ENCODE results near the gene KDSR. TPM values are rescaled to one million over a fixed set of nuclear protein-coding genes. Genes with fewer than 3 reads are reported as not detected.

Gene KDSR
- total and polyA plus RNA-seq, 4 experiments from 2014 or later = 59.4 to 134 (median 84.7) TPM

GRCh38 chr18:63336366-63337099 is 30.5 kb downstream of the KDSR start:
- Mint-ChIP-seq H3K4me1 (peaks cover 0 to 4% (median 0%) of the 10 kb centered on the region in 4 donors), H3K36me3 (peaks cover 56 to 71% of the 10 kb centered on the region in 2 donors), H3K4me3 (no peak overlapping the region), H3K27me3 (no peaks in the 10 kb centered on the region), H3K9me3 (no peaks in the 10 kb centered on the region), H3K27ac (no peak overlapping the region)
- Histone ChIP-seq H3K36me3 (ENCODE audit: insufficient read depth, low read length) (peaks cover 41% of the 10 kb centered on the region), H3K9me3 (ENCODE audit: control insufficient read depth in 1 of 2, low read length in 2 of 2) (no peaks in the 10 kb centered on the region), H3K4me1 (ENCODE audit: insufficient read depth, low read length) (no peaks in the 10 kb centered on the region), H3K27ac (ENCODE audit: low read depth, low read length) (no peak overlapping the region), H3K4me3 (ENCODE audit: low read length in 2 of 2) (no peak overlapping the region), H3K27me3 (ENCODE audit: insufficient read depth, low read length) (no peaks in the 10 kb centered on the region)
- intact Hi-C loops (cut with micrococcal nuclease) = no loop called here
- ChIA-PET CTCF (ENCODE audit: partially characterized antibody) (interaction anchor here (0.9 to 1.7 kb wide), 6 partner anchors 13 to 320 kb away, joined by 3 to 7 read pairs (median 4); no protein-coding TSS in a partner anchor), POLR2A (ENCODE audit: partially characterized antibody) (no interaction called here)
- DNase-seq = no peak

DNA sequence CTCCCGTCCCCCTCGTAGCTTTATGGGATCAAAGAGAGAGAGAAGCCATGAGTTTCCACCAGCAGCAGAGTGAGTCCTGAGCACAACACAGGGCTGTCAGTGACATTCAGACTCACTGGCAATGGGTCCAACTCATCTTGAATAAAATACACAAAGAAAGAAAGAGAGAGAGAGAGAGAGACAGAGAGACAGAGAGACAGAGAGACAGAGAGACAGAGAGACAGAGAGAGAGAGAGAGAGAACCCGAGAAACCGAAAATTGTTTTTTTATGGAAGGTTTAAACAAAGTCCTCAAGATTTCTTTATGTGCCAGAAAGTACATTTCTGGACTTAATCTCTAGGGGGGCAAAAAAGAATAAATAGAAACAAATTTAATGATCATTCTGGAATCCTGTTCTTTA is 35.9 kb downstream of the KDSR start:
- Mint-ChIP-seq H3K4me3 (no peak overlapping the region), H3K9me3 (no peaks in the 10 kb centered on the region), H3K36me3 (peaks cover 39 to 42% of the 10 kb centered on the region in 2 donors), H3K27me3 (no peaks in the 10 kb centered on the region), H3K27ac (no peak overlapping the region), H3K4me1 (no peaks in the 10 kb centered on the region)
- Histone ChIP-seq H3K4me3 (ENCODE audit: low read length in 2 of 2) (no peak overlapping the region), H3K36me3 (ENCODE audit: insufficient read depth, low read length) (peaks cover 32% of the 10 kb centered on the region), H3K9me3 (ENCODE audit: control insufficient read depth in 1 of 2, low read length in 2 of 2) (no peaks in the 10 kb centered on the region), H3K27ac (ENCODE audit: low read depth, low read length) (no peak overlapping the region), H3K4me1 (ENCODE audit: insufficient read depth, low read length) (no peaks in the 10 kb centered on the region), H3K27me3 (ENCODE audit: insufficient read depth, low read length) (no peaks in the 10 kb centered on the region)
- DNase-seq = no peak
- intact Hi-C loops (cut with micrococcal nuclease) = no loop called here
- ChIA-PET POLR2A (ENCODE audit: partially characterized antibody) (no interaction called here), CTCF (ENCODE audit: partially characterized antibody) (interaction anchor here (0.8 to 3.2 kb wide), 6 partner anchors 9 to 314 kb away, joined by 3 to 12 read pairs (median 6); no protein-coding TSS in a partner anchor)

GRCh38 chr18:63329431-63330145 is 37.4 kb downstream of the KDSR start:
- Mint-ChIP-seq H3K27me3 (no peaks in the 10 kb centered on the region), H3K4me1 (no peaks in the 10 kb centered on the region), H3K4me3 (no peak overlapping the region), H3K27ac (peak overlapping the region in 1 of 7 donors; percentile 35), H3K36me3 (peaks cover 26 to 30% of the 10 kb centered on the region in 2 donors), H3K9me3 (no peaks in the 10 kb centered on the region)
- intact Hi-C loops (cut with micrococcal nuclease) = no loop called here
- H3K4me3 ChIP-seq (ENCODE audit: low read length in 2 of 2) = no peak overlapping the region
- no peak overlapping the region for H3K27ac ChIP-seq (ENCODE audit: low read depth, low read length)
- no peak for DNase-seq
- H3K4me1 ChIP-seq (ENCODE audit: insufficient read depth, low read length) = no peaks in the 10 kb centered on the region
- H3K36me3 ChIP-seq (ENCODE audit: insufficient read depth, low read length) = peaks cover 22% of the 10 kb centered on the region
- no peaks in the 10 kb centered on the region for H3K9me3 ChIP-seq (ENCODE audit: control insufficient read depth in 1 of 2, low read length in 2 of 2)
- ChIA-PET POLR2A (ENCODE audit: partially characterized antibody) (no interaction called here), CTCF (ENCODE audit: partially characterized antibody) (interaction anchor here (0.8 to 1.9 kb wide), 6 partner anchors 10 to 313 kb away, joined by 3 to 9 read pairs (median 6); no protein-coding TSS in a partner anchor)
- H3K27me3 ChIP-seq (ENCODE audit: insufficient read depth, low read length) = no peaks in the 10 kb centered on the region

DNA sequence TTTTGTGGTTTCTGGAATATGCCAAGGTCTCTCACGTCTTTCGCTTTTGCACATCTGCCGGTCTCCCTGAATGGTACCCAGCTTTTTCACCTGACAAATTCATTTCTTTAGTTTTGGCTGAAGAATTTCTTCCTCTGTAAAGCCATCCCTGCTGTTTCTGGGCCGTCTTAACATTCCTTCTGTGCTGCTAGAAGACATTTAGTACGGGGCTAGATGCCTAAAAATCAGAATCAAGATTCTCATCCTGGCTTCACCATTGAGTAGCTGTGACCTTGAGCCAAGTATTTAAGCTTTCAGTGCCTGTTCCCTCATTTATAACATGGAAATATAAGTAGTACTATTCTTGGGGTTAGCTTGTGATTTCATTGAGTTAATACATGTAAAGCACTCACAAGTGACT is 41.0 kb downstream of the KDSR start:
- no peaks in the 10 kb centered on the region for H3K9me3 Mint-ChIP-seq
- H3K27me3 Mint-ChIP-seq = no peaks in the 10 kb centered on the region
- peaks cover 15% of the 10 kb centered on the region for H3K4me1 ChIP-seq (ENCODE audit: insufficient read depth, low read length)
- H3K27ac Mint-ChIP-seq = peak overlapping the region in 1 of 7 donors; percentile 9
- no peak for DNase-seq
- H3K4me3 ChIP-seq (ENCODE audit: low read length in 2 of 2) = no peak overlapping the region
- peaks cover 10 to 19% (median 15%) of the 10 kb centered on the region in 4 donors for H3K4me1 Mint-ChIP-seq
- H3K9me3 ChIP-seq (ENCODE audit: control insufficient read depth in 1 of 2, low read length in 2 of 2) = no peaks in the 10 kb centered on the region
- no peak overlapping the region for H3K27ac ChIP-seq (ENCODE audit: low read depth, low read length)
- peaks cover 4 to 5% of the 10 kb centered on the region in 2 donors for H3K36me3 Mint-ChIP-seq
- intact Hi-C loops (cut with micrococcal nuclease) = no loop called here
- no peak overlapping the region for H3K4me3 Mint-ChIP-seq
- no peaks in the 10 kb centered on the region for H3K27me3 ChIP-seq (ENCODE audit: insufficient read depth, low read length)
- CTCF ChIA-PET (ENCODE audit: partially characterized antibody) = interaction anchor here (1.0 to 8.9 kb wide), 9 partner anchors 12 to 309 kb away, joined by 3 to 175 read pairs (median 3); no protein-coding TSS in a partner anchor
- POLR2A ChIA-PET (ENCODE audit: partially characterized antibody) = interaction anchor here (1.0 to 1.2 kb wide), 2 partner anchors 8 to 58 kb away, joined by 3 to 4 read pairs; no protein-coding TSS in a partner anchor
- no peaks in the 10 kb centered on the region for H3K36me3 ChIP-seq (ENCODE audit: insufficient read depth, low read length)

DNA sequence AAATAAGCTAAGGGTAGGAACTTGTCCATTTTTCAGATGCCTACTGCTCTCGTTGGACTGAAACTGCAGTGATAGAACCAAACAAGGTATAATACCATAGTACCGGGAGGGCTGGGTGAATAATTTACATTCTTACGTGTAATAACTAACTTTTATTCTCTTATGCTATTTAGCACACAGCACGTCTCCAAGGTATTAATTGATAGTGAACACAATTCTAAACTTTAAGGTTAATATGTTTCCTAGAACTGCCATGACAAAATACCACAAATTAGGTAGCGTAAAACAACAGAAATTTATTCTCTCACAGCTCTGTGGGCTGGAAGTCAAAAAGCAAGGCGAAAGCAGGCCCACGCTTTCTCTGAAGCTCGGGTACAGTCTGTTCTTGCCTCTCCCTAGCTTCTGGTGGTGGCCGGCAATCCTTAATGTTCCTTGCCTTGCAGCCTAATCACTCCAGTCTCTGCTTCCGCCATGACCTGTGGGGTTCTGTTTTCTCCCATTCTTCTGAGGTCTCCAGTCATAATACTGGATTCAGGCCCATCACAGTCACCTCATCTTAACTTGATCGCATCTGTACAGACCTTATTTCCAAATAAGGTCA is 41.8 kb downstream of the KDSR start:
- intact Hi-C loops (cut with micrococcal nuclease) = no loop called here
- peaks cover 1 to 4% of the 10 kb centered on the region in 2 donors for H3K36me3 Mint-ChIP-seq
- CTCF ChIA-PET (ENCODE audit: partially characterized antibody) = interaction anchor here (1.0 to 8.9 kb wide), 11 partner anchors 9 to 308 kb away, joined by 3 to 175 read pairs (median 7); no protein-coding TSS in a partner anchor

GRCh38 chr18:63322908-63323634 is 43.9 kb downstream of the KDSR start:
- Histone ChIP-seq H3K27ac (ENCODE audit: low read depth, low read length) (no peak overlapping the region), H3K4me3 (ENCODE audit: low read length in 2 of 2) (no peak overlapping the region), H3K4me1 (ENCODE audit: insufficient read depth, low read length) (peaks cover 19% of the 10 kb centered on the region), H3K27me3 (ENCODE audit: insufficient read depth, low read length) (no peaks in the 10 kb centered on the region), H3K9me3 (ENCODE audit: control insufficient read depth in 1 of 2, low read length in 2 of 2) (no peaks in the 10 kb centered on the region), H3K36me3 (ENCODE audit: insufficient read depth, low read length) (no peaks in the 10 kb centered on the region)
- Mint-ChIP-seq H3K9me3 (no peaks in the 10 kb centered on the region), H3K4me3 (peak overlapping the region in 4 of 8 donors; percentile 9 to 67 (median 36)), H3K4me1 (peaks cover 10 to 38% (median 18%) of the 10 kb centered on the region in 4 donors), H3K36me3 (peaks cover 1 to 16% of the 10 kb centered on the region in 2 donors), H3K27ac (peak overlapping the region in 5 of 7 donors; percentile 23 to 94 (median 77)), H3K27me3 (no peaks in the 10 kb centered on the region)
- CTCF ChIA-PET (ENCODE audit: partially characterized antibody) = interaction anchor here (0.7 to 8.9 kb wide), 36 partner anchors 9 to 341 kb away, joined by 3 to 175 read pairs (median 5); no protein-coding TSS in a partner anchor
- POLR2A ChIA-PET (ENCODE audit: partially characterized antibody) = interaction anchor here (0.9 to 2.4 kb wide), 12 partner anchors 99 to 1136 kb away, joined by 3 to 12 read pairs (median 4); partner anchors contain the start of genes PIGN, RELCH and VPS4B
- peak; percentile 63 to 69 (median 66) for DNase-seq
- intact Hi-C loops (cut with micrococcal nuclease) = loop anchor here (1.0 kb wide), 2 partner anchors 116 to 192 kb away; no protein-coding TSS in a partner anchor

More for the DNA sequence above, 41.8 kb downstream of the KDSR start:
- peaks cover 10 to 24% (median 18%) of the 10 kb centered on the region in 4 donors for H3K4me1 Mint-ChIP-seq
- Histone ChIP-seq H3K27ac (ENCODE audit: low read depth, low read length) (no peak overlapping the region), H3K4me1 (ENCODE audit: insufficient read depth, low read length) (peaks cover 19% of the 10 kb centered on the region), H3K9me3 (ENCODE audit: control insufficient read depth in 1 of 2, low read length in 2 of 2) (no peaks in the 10 kb centered on the region), H3K4me3 (ENCODE audit: low read length in 2 of 2) (no peak overlapping the region), H3K27me3 (ENCODE audit: insufficient read depth, low read length) (no peaks in the 10 kb centered on the region), H3K36me3 (ENCODE audit: insufficient read depth, low read length) (no peaks in the 10 kb centered on the region)
- POLR2A ChIA-PET (ENCODE audit: partially characterized antibody) = no interaction called here
- H3K27ac Mint-ChIP-seq = no peak overlapping the region
- no peak overlapping the region for H3K4me3 Mint-ChIP-seq
- no peak for DNase-seq
- no peaks in the 10 kb centered on the region for H3K9me3 Mint-ChIP-seq
- H3K27me3 Mint-ChIP-seq = no peaks in the 10 kb centered on the region

Measured in CD4-positive, alpha-beta memory T cell (primary cell).